ENCODE data around the gene DND1.

GRCh38 chr5:140678993-140679392, 5.6 kb upstream of the DND1 start:
- no peak for TF ChIP-seq CTCF (IDR thresholded peaks at IDR 0.05; ENCODE audit: low read depth, low read length)
- TF ChIP-seq POLR2A (IDR thresholded peaks at IDR 0.05; ENCODE audit: extremely low read depth, insufficient read length), result no peak
